Measurements from ENCODE around the gene PDE11A.

Gene PDE11A

DNA sequence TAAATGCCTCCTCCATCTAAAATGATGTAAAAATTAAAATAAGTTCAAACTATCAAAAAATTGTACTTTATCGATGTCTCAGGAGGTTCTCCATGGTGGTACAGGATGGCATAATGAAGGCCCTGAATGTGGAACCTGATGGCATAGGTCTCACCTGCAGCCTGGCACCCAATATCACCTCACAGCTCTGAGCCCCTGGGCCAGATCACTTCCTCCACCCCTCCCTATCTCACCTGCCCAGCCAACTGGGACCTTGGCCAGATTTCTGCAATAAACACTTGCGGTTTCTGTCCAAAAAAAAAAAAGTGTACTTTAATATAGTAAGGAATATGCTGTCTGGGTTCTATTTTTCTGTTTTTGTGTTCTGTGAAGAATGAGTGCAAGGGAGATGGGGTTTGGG lies 33.0 kb upstream of the PDE11A start:
- no peak for ATAC-seq
- TF ChIP-seq ARNTL (CRISPR knock-in tag; IDR thresholded peaks at IDR 0.05; ENCODE audit: borderline replicate concordance, low read depth) (no peak), SNAI2 (CRISPR knock-in tag; IDR thresholded peaks at IDR 0.05) (no peak), GLIS3 (CRISPR knock-in tag; IDR thresholded peaks at IDR 0.05) (no peak), ZNF565 (CRISPR knock-in tag; conservative IDR thresholded peaks at IDR 0.05; ENCODE audit: low read depth) (no peak), ZFP3 (CRISPR knock-in tag; IDR thresholded peaks at IDR 0.05) (no peak), CSDC2 (CRISPR knock-in tag; IDR thresholded peaks at IDR 0.05) (no peak), OSR1 (CRISPR knock-in tag; IDR thresholded peaks at IDR 0.05) (no peak), BACH2 (CRISPR knock-in tag; IDR thresholded peaks at IDR 0.05; ENCODE audit: borderline replicate concordance) (no peak), RARB (CRISPR knock-in tag; IDR thresholded peaks at IDR 0.05) (no peak), ZC3H10 (CRISPR knock-in tag; IDR thresholded peaks at IDR 0.05) (no peak), ZNF70 (CRISPR knock-in tag; IDR thresholded peaks at IDR 0.05) (no peak), ESRRG (CRISPR knock-in tag; IDR thresholded peaks at IDR 0.05) (no peak), TOX (CRISPR knock-in tag; IDR thresholded peaks at IDR 0.05; ENCODE audit: borderline replicate concordance) (no peak), ZFP30 (CRISPR knock-in tag; IDR thresholded peaks at IDR 0.05) (no peak), ISL1 (CRISPR knock-in tag; IDR thresholded peaks at IDR 0.05) (no peak)
- TF ChIP-seq, protein P1, sequence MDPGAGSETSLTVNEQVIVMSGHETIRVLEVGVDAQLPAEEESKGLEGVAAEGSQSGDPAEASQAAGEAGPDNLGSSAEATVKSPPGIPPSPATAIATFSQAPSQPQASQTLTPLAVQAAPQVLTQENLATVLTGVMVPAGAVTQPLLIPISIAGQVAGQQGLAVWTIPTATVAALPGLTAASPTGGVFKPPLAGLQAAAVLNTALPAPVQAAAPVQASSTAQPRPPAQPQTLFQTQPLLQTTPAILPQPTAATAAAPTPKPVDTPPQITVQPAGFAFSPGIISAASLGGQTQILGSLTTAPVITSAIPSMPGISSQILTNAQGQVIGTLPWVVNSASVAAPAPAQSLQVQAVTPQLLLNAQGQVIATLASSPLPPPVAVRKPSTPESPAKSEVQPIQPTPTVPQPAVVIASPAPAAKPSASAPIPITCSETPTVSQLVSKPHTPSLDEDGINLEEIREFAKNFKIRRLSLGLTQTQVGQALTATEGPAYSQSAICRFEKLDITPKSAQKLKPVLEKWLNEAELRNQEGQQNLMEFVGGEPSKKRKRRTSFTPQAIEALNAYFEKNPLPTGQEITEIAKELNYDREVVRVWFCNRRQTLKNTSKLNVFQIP (CRISPR knock-in tag; IDR thresholded peaks at IDR 0.05; ENCODE audit: borderline replicate concordance, low read depth): no peak
- TF ChIP-seq, protein P2, sequence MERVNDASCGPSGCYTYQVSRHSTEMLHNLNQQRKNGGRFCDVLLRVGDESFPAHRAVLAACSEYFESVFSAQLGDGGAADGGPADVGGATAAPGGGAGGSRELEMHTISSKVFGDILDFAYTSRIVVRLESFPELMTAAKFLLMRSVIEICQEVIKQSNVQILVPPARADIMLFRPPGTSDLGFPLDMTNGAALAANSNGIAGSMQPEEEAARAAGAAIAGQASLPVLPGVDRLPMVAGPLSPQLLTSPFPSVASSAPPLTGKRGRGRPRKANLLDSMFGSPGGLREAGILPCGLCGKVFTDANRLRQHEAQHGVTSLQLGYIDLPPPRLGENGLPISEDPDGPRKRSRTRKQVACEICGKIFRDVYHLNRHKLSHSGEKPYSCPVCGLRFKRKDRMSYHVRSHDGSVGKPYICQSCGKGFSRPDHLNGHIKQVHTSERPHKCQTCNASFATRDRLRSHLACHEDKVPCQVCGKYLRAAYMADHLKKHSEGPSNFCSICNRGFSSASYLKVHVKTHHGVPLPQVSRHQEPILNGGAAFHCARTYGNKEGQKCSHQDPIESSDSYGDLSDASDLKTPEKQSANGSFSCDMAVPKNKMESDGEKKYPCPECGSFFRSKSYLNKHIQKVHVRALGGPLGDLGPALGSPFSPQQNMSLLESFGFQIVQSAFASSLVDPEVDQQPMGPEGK (CRISPR knock-in tag; IDR thresholded peaks at IDR 0.05; ENCODE audit: borderline replicate concordance): no peak
- TF ChIP-seq, protein P3, sequence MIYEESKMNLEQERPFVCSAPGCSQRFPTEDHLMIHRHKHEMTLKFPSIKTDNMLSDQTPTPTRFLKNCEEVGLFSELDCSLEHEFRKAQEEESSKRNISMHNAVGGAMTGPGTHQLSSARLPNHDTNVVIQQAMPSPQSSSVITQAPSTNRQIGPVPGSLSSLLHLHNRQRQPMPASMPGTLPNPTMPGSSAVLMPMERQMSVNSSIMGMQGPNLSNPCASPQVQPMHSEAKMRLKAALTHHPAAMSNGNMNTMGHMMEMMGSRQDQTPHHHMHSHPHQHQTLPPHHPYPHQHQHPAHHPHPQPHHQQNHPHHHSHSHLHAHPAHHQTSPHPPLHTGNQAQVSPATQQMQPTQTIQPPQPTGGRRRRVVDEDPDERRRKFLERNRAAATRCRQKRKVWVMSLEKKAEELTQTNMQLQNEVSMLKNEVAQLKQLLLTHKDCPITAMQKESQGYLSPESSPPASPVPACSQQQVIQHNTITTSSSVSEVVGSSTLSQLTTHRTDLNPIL (CRISPR knock-in tag; IDR thresholded peaks at IDR 0.05; ENCODE audit: low read depth): no peak
- TF ChIP-seq, protein P4, sequence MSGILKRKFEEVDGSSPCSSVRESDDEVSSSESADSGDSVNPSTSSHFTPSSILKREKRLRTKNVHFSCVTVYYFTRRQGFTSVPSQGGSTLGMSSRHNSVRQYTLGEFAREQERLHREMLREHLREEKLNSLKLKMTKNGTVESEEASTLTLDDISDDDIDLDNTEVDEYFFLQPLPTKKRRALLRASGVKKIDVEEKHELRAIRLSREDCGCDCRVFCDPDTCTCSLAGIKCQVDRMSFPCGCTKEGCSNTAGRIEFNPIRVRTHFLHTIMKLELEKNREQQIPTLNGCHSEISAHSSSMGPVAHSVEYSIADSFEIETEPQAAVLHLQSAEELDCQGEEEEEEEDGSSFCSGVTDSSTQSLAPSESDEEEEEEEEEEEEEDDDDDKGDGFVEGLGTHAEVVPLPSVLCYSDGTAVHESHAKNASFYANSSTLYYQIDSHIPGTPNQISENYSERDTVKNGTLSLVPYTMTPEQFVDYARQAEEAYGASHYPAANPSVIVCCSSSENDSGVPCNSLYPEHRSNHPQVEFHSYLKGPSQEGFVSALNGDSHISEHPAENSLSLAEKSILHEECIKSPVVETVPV (CRISPR knock-in tag; IDR thresholded peaks at IDR 0.05): no peak

GRCh38 chr2:178101321-178102079 lies 28.9 kb upstream of the PDE11A start:
- ATAC-seq: no peak
- TF ChIP-seq, protein P4 (CRISPR knock-in tag; IDR thresholded peaks at IDR 0.05): no peak
- TF ChIP-seq ZFP3 (CRISPR knock-in tag; IDR thresholded peaks at IDR 0.05) (no peak), OSR1 (CRISPR knock-in tag; IDR thresholded peaks at IDR 0.05) (no peak), RARB (CRISPR knock-in tag; IDR thresholded peaks at IDR 0.05) (no peak), ZC3H10 (CRISPR knock-in tag; IDR thresholded peaks at IDR 0.05) (no peak), PPARA (CRISPR knock-in tag; IDR thresholded peaks at IDR 0.05; ENCODE audit: borderline replicate concordance) (no peak), ISL1 (CRISPR knock-in tag; IDR thresholded peaks at IDR 0.05) (no peak), ZFP30 (CRISPR knock-in tag; IDR thresholded peaks at IDR 0.05) (no peak)
- TF ChIP-seq, protein P1 (CRISPR knock-in tag; IDR thresholded peaks at IDR 0.05; ENCODE audit: borderline replicate concordance, low read depth): no peak
